Stomach (tissue), 4 donors: ENCODE results near the gene FAM177A1.

Source experiments
- EP300 ChIP-seq: sonication (generic); formaldehyde crosslinking; IDR thresholded peaks from one replicate; pipeline ENCODE4 v1.6.1; 2017; ENCODE audit warnings: antibody characterized with exemption
- TF ChIP-seq, protein P1 (sequence below), 7 experiments: fragments of 450-650 bp in 4 of 7; fragments of 200-600 bp in 3 of 7; sonication (generic) in 3 of 7; IDR thresholded peaks; one replicate each; pipeline ENCODE4 v1.5.1; 2016 to 2019; ENCODE audit warnings: antibody characterized with exemption in 7 of 7, control low read depth in 2 of 7, mild to moderate bottlenecking in 1 of 7

DNA sequence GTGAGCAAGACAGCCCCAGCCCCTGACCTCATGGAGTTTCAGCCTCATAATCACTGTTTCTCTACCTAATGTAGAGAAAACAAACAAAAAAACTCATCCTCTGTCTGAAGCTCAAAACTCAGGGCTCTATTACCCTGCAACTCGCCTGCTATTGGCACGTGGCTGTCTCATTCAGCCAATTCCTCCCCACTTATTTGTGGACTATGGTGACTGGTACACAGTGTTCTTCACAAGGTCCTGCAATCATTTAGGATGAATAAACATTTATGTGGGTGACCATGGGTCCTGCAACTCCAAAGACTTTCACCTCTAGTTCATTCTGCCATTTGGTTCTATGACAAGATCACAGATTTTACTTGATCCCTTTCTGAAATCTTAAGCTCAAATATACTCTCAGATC lies 71.0 kb downstream of the FAM177A1 start:
- TF ChIP-seq, protein P1, sequence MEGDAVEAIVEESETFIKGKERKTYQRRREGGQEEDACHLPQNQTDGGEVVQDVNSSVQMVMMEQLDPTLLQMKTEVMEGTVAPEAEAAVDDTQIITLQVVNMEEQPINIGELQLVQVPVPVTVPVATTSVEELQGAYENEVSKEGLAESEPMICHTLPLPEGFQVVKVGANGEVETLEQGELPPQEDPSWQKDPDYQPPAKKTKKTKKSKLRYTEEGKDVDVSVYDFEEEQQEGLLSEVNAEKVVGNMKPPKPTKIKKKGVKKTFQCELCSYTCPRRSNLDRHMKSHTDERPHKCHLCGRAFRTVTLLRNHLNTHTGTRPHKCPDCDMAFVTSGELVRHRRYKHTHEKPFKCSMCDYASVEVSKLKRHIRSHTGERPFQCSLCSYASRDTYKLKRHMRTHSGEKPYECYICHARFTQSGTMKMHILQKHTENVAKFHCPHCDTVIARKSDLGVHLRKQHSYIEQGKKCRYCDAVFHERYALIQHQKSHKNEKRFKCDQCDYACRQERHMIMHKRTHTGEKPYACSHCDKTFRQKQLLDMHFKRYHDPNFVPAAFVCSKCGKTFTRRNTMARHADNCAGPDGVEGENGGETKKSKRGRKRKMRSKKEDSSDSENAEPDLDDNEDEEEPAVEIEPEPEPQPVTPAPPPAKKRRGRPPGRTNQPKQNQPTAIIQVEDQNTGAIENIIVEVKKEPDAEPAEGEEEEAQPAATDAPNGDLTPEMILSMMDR (IDR thresholded peaks at IDR 0.05), result no peak
- no peak for TF ChIP-seq EP300
